ENCODE data around the gene CPEB3.

CPEB3 gene

GRCh38 chr10:92291921-92292845 is 1.3 kb upstream of the CPEB3 start:
- DNase-seq: peak; percentile 78 to 82
- no peak for TF ChIP-seq POLR2A (IDR thresholded peaks at IDR 0.05; ENCODE audit: low read length)
- no peak for TF ChIP-seq GATA1 (IDR thresholded peaks at IDR 0.05; ENCODE audit: low read depth, low read length)

- peak in 1 of 2 experiments; percentile 75 for DNase-seq
- TF ChIP-seq GATA1 (IDR thresholded peaks at IDR 0.05; ENCODE audit: low read depth, low read length) (no peak), POLR2A (IDR thresholded peaks at IDR 0.05; ENCODE audit: low read length) (no peak)
Observed at GRCh38 chr10:92291616-92291865, 663 bp upstream of the CPEB3 start.

- DNase-seq: peak; percentile 70 to 79
- TF ChIP-seq POLR2A (IDR thresholded peaks at IDR 0.05; ENCODE audit: low read length) (no peak), GATA1 (IDR thresholded peaks at IDR 0.05; ENCODE audit: low read depth, low read length) (no peak)
Observed at GRCh38 chr10:92290076-92290836, 622 bp downstream of the CPEB3 start.

GRCh38 chr10:92284112-92284704 is 6.7 kb downstream of the CPEB3 start:
- no peak for TF ChIP-seq GATA1 (IDR thresholded peaks at IDR 0.05; ENCODE audit: low read depth, low read length)
- TF ChIP-seq POLR2A (IDR thresholded peaks at IDR 0.05; ENCODE audit: low read length): no peak
- no peak for DNase-seq

GRCh38 chr10:92278996-92279696 is 11.7 kb downstream of the CPEB3 start:
- TF ChIP-seq GATA1 (IDR thresholded peaks at IDR 0.05; ENCODE audit: low read depth, low read length): no peak
- no peak for TF ChIP-seq POLR2A (IDR thresholded peaks at IDR 0.05; ENCODE audit: low read length)
- no peak for DNase-seq

- no peak for DNase-seq
- no peak for TF ChIP-seq POLR2A (IDR thresholded peaks at IDR 0.05; ENCODE audit: low read length)
- no peak for TF ChIP-seq GATA1 (IDR thresholded peaks at IDR 0.05; ENCODE audit: low read depth, low read length)
Observed at GRCh38 chr10:92274071-92274470, 16.8 kb downstream of the CPEB3 start.

GRCh38 chr10:92268748-92269147 is 22.1 kb downstream of the CPEB3 start:
- no peak for DNase-seq
- TF ChIP-seq POLR2A (IDR thresholded peaks at IDR 0.05; ENCODE audit: low read length) (no peak), GATA1 (IDR thresholded peaks at IDR 0.05; ENCODE audit: low read depth, low read length) (no peak)

- DNase-seq: no peak
- TF ChIP-seq POLR2A (IDR thresholded peaks at IDR 0.05; ENCODE audit: low read length) (no peak), GATA1 (IDR thresholded peaks at IDR 0.05; ENCODE audit: low read depth, low read length) (no peak)
Observed at GRCh38 chr10:92267343-92267742, 23.5 kb downstream of the CPEB3 start.

- TF ChIP-seq GATA1 (IDR thresholded peaks at IDR 0.05; ENCODE audit: low read depth, low read length) (no peak), POLR2A (IDR thresholded peaks at IDR 0.05; ENCODE audit: low read length) (no peak)
- no peak for DNase-seq
Observed at GRCh38 chr10:92265687-92266258, 25.1 kb downstream of the CPEB3 start.

- TF ChIP-seq POLR2A (IDR thresholded peaks at IDR 0.05; ENCODE audit: low read length) (no peak), GATA1 (IDR thresholded peaks at IDR 0.05; ENCODE audit: low read depth, low read length) (no peak)
- no peak for DNase-seq
Observed at GRCh38 chr10:92264249-92264648, 26.6 kb downstream of the CPEB3 start.

- DNase-seq: no peak
- TF ChIP-seq GATA1 (IDR thresholded peaks at IDR 0.05; ENCODE audit: low read depth, low read length) (no peak), POLR2A (IDR thresholded peaks at IDR 0.05; ENCODE audit: low read length) (no peak)
Observed at GRCh38 chr10:92263396-92263795, 27.5 kb downstream of the CPEB3 start.

GRCh38 chr10:92248566-92248965 is 42.3 kb downstream of the CPEB3 start:
- TF ChIP-seq POLR2A (IDR thresholded peaks at IDR 0.05; ENCODE audit: low read length): no peak
- no peak for TF ChIP-seq GATA1 (IDR thresholded peaks at IDR 0.05; ENCODE audit: low read depth, low read length)
- DNase-seq: peak; percentile 6 to 63

GRCh38 chr10:92244796-92245195 is 46.1 kb downstream of the CPEB3 start:
- no peak for DNase-seq
- TF ChIP-seq GATA1 (IDR thresholded peaks at IDR 0.05; ENCODE audit: low read depth, low read length) (no peak), POLR2A (IDR thresholded peaks at IDR 0.05; ENCODE audit: low read length) (no peak)
